SK-N-SH treated with all-trans-retinoic acid at 6 μM for 48 hours (cell line): ENCODE data around the gene ZBTB9.

Source experiments
- ARNTL ChIP-seq: fragments of 450-650 bp; formaldehyde crosslinking; IDR thresholded peaks from 2 replicates; pipeline ENCODE4 v1.5.0; 2020; ENCODE audit warnings: low read depth, mild to moderate bottlenecking, moderate library complexity, borderline replicate concordance
- BACH2 ChIP-seq: fragments of 250-450 bp; sonication (Bioruptor Pico); IDR thresholded peaks from 2 replicates; pipeline ENCODE4 v1.9.0; 2021; ENCODE audit warnings: mild to moderate bottlenecking, borderline replicate concordance
- ESRRG ChIP-seq: fragments of 250-450 bp; sonication (Bioruptor Pico); IDR thresholded peaks from 2 replicates; pipeline ENCODE4 v1.6.1; 2021; ENCODE audit warnings: mild to moderate bottlenecking
- ISL1 ChIP-seq: fragments of 250-450 bp; sonication (Bioruptor Pico); IDR thresholded peaks from 2 replicates; pipeline ENCODE4 v2.1.2; 2022; ENCODE audit warnings: mild to moderate bottlenecking, moderate library complexity
- OSR1 ChIP-seq: fragments of 250-450 bp; sonication (Bioruptor Pico); IDR thresholded peaks from 2 replicates; pipeline ENCODE4 v1.8.0; 2022; ENCODE audit warnings: moderate library complexity, mild to moderate bottlenecking, inconsistent platforms
- PPARA ChIP-seq: fragments of 250-450 bp; sonication (Bioruptor Pico); IDR thresholded peaks from 2 replicates; pipeline ENCODE4 v1.5.0; 2020; ENCODE audit warnings: mild to moderate bottlenecking, borderline replicate concordance
- RARB ChIP-seq: fragments of 250-450 bp; sonication (Bioruptor Pico); IDR thresholded peaks from 2 replicates; pipeline ENCODE4 v1.8.0; 2021; ENCODE audit warnings: mild to moderate bottlenecking, moderate library complexity
- SNAI2 ChIP-seq: fragments of 250-450 bp; sonication (Bioruptor Pico); IDR thresholded peaks from 2 replicates; pipeline ENCODE4 v1.5.0; 2020; ENCODE audit warnings: mild to moderate bottlenecking, moderate library complexity
- TCF4 ChIP-seq: fragments of 250-450 bp; sonication (Bioruptor Pico); IDR thresholded peaks from 2 replicates; pipeline ENCODE4 v1.8.0; 2021; ENCODE audit warnings: mild to moderate bottlenecking, moderate library complexity, borderline replicate concordance
- ZFP30 ChIP-seq: fragments of 450-650 bp; formaldehyde crosslinking; IDR thresholded peaks from 2 replicates; pipeline ENCODE4 v1.5.0; 2022; ENCODE audit warnings: mild to moderate bottlenecking, moderate library complexity
- TF ChIP-seq, protein P1 (sequence below): fragments of 250-450 bp; sonication (Bioruptor Pico); IDR thresholded peaks from 2 replicates; pipeline ENCODE4 v1.8.0; 2020; ENCODE audit warnings: mild to moderate bottlenecking, moderate library complexity, borderline replicate concordance
- TF ChIP-seq, protein P2 (sequence below): fragments of 250-450 bp; sonication (Bioruptor Pico); IDR thresholded peaks from 2 replicates; pipeline ENCODE4 v1.5.1; 2021; ENCODE audit warnings: mild to moderate bottlenecking, moderate library complexity
- TF ChIP-seq, protein P3 (sequence below): fragments of 250-450 bp; sonication (Bioruptor Pico); IDR thresholded peaks from 2 replicates; pipeline ENCODE4 v1.5.1; 2020; ENCODE audit warnings: low read depth, mild to moderate bottlenecking, moderate library complexity

- TF ChIP-seq ARNTL (no peak), BACH2 (no peak), ZFP30 (CRISPR knock-in tag) (no peak), ISL1 (CRISPR knock-in tag) (no peak), SNAI2 (CRISPR knock-in tag) (no peak), ESRRG (no peak), OSR1 (CRISPR knock-in tag) (no peak), TCF4 (CRISPR knock-in tag) (no peak), RARB (CRISPR knock-in tag) (no peak), PPARA (no peak)
- TF ChIP-seq, protein P1, sequence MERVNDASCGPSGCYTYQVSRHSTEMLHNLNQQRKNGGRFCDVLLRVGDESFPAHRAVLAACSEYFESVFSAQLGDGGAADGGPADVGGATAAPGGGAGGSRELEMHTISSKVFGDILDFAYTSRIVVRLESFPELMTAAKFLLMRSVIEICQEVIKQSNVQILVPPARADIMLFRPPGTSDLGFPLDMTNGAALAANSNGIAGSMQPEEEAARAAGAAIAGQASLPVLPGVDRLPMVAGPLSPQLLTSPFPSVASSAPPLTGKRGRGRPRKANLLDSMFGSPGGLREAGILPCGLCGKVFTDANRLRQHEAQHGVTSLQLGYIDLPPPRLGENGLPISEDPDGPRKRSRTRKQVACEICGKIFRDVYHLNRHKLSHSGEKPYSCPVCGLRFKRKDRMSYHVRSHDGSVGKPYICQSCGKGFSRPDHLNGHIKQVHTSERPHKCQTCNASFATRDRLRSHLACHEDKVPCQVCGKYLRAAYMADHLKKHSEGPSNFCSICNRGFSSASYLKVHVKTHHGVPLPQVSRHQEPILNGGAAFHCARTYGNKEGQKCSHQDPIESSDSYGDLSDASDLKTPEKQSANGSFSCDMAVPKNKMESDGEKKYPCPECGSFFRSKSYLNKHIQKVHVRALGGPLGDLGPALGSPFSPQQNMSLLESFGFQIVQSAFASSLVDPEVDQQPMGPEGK: no peak
- TF ChIP-seq, protein P2, sequence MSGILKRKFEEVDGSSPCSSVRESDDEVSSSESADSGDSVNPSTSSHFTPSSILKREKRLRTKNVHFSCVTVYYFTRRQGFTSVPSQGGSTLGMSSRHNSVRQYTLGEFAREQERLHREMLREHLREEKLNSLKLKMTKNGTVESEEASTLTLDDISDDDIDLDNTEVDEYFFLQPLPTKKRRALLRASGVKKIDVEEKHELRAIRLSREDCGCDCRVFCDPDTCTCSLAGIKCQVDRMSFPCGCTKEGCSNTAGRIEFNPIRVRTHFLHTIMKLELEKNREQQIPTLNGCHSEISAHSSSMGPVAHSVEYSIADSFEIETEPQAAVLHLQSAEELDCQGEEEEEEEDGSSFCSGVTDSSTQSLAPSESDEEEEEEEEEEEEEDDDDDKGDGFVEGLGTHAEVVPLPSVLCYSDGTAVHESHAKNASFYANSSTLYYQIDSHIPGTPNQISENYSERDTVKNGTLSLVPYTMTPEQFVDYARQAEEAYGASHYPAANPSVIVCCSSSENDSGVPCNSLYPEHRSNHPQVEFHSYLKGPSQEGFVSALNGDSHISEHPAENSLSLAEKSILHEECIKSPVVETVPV: no peak
- TF ChIP-seq, protein P3, sequence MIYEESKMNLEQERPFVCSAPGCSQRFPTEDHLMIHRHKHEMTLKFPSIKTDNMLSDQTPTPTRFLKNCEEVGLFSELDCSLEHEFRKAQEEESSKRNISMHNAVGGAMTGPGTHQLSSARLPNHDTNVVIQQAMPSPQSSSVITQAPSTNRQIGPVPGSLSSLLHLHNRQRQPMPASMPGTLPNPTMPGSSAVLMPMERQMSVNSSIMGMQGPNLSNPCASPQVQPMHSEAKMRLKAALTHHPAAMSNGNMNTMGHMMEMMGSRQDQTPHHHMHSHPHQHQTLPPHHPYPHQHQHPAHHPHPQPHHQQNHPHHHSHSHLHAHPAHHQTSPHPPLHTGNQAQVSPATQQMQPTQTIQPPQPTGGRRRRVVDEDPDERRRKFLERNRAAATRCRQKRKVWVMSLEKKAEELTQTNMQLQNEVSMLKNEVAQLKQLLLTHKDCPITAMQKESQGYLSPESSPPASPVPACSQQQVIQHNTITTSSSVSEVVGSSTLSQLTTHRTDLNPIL (CRISPR knock-in tag): no peak
Observed at GRCh38 chr6:33467091-33467490, 12.7 kb downstream of the ZBTB9 start.
